ENCODE data around the gene CEP19.
"Not testable (repeated sequence)": the region's sequence is repeated elsewhere in the genome, so short reads cannot be mapped to it uniquely, and the experiment has no call there.

Gene CEP19

GRCh38 chr3:196711838-196712513 lies at the start of gene CEP19, which contains the start of gene PIGX:
CEP19 (minus strand) TSS chr3:196712250; CDS start chr3:196708657, 3,593 bp downstream.
PIGX (plus strand) TSS chr3:196712377.
- peak; percentile 76 for DNase-seq (ENCODE audit: low read depth, low spot score)

GRCh38 chr3:196757876-196758739 lies 46.1 kb upstream of the CEP19 start:
- DNase-seq (ENCODE audit: low read depth, low spot score): no peak

DNA sequence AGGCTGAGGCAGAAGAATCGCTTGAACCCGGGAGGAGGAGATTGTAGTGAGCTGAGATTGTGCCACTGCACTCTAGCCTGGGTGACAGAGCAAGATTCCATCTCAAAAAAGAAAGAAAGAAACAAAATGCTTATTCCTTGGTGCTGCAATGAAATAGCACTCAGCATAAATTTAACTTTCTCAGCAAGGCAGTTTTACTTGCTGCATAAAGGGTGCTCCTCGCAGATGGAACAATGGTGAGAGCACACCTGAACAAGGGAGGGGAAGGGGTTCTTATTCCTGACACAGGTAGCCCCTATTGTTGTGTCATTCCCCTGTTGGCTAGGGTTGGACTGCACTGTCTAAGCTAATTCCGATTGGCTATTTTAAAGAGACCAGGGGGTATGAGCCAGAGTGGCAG lies 44.7 kb upstream of the CEP19 start:
- DNase-seq (ENCODE audit: low read depth, low spot score): no peak

GRCh38 chr3:196754091-196754981 lies 42.3 kb upstream of the CEP19 start:
- DNase-seq (ENCODE audit: low read depth, low spot score): peak; percentile 22

- DNase-seq (ENCODE audit: low read depth, low spot score): no peak
Observed at GRCh38 chr3:196753201-196753600, 41.2 kb upstream of the CEP19 start.

DNA sequence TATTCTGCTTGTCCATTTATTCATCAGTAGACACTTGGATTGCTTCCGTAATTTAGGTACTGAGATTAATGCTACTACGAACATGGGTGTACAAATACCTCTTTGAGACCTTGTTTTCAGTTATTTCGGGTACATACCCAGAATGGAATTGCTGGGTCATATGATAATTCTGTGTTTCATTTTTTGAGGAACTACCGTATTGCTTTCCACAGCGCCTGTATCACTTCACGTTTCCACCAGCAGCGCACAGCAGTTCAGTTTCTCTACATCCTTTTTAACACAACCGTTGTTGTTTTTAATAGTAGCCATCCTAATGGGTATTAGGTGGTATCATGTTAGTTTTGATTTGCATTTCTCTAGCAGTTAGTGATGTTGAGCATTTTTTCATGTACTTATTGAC lies 37.1 kb upstream of the CEP19 start:
- DNase-seq (ENCODE audit: low read depth, low spot score): no peak

DNA sequence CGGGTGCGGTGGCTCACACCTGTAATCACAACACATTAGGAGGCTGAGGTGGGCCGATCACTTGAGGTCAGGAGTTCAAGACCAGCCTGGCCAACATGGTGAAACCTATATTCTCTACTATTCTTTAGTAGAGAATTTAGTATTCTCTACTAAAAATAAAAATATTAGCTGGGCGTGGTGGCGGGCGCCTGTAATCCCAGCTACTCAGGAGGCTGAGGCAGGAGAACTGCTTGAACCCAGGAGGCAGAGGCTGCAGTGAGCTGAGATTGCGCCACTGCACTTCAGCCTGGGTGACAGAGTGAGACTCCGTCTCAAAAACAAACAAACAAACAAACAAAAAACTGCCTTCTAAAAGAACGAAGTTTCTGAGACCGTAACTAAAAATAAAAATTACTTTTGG lies 31.5 kb upstream of the CEP19 start:
- not testable (repeated sequence) for DNase-seq (ENCODE audit: low read depth, low spot score)

DNA sequence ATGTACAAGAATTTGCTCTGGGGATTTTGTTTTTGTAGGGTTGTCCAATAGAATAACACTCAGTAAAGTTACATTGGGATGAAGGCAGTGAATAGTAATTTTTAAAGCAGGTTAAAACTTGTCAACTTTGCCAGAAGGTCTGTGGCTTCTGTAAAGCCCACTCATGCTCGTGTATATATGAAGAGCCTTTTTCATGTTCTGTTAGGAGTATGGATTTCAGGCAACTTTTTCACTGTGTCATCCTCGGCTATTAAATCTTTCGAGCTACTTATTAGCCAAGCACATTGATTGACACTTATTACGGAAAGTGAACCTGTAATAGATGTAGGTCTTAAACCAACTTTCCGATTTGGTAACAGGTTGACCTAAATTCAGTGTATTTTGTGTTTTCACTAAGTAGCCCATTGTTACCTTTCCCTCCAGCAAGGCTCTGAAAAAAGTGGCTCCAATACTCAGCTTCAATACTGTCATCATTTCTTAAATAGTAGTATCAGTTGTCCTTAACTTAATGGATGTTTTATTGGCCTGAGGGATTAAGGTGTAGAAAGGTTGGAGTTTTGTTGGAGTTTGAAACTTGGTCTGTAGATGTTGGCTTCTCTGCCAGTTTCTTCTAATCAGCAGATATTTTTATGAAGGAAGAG lies 29.3 kb upstream of the CEP19 start:
- peak; percentile 9 for DNase-seq (ENCODE audit: low read depth, low spot score)

DNA sequence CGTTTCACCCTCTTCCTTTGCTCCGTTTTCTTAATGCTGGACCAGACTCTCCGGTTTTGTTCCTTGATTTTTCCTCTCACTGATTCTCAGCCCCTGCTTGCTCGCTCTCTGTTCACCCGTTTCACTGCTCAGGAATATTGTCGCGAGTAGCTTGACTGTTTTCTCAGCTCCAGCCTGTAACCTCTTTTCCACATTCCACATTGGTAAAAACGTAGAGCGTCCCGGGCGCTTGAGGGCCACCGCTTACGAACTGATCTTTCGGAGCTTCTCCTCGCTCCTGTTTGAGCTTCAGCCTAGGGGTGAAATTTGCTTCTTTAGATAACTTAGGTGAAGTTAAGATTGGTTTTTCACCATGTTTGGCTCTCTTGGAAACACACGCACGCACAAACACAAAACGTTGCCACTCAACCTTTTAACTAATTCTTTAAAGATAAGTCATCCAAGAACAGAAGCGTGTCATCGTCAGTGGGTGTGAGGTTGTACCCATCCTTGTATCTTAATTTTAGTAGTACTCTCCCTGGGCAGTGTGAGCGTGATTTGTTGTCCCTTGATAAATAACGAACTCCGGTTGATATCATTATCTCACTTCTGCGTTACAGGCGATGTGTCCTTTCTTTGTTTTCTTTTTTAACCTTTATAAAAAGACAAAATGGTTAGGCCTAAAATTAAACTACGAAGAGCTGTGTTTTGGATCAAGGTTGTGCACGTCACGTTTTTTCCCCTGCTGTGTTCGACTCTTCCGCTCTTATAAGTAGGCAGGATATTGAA lies 28.6 kb upstream of the CEP19 start:
- DNase-seq (ENCODE audit: low read depth, low spot score): peak; percentile 74

GRCh38 chr3:196739671-196740480 lies 27.8 kb upstream of the CEP19 start, which contains the start of gene PAK2:
PAK2 (plus strand) TSS chr3:196739857; CDS start chr3:196782647, 42,790 bp downstream.
- DNase-seq (ENCODE audit: low read depth, low spot score): peak; percentile 89

DNA sequence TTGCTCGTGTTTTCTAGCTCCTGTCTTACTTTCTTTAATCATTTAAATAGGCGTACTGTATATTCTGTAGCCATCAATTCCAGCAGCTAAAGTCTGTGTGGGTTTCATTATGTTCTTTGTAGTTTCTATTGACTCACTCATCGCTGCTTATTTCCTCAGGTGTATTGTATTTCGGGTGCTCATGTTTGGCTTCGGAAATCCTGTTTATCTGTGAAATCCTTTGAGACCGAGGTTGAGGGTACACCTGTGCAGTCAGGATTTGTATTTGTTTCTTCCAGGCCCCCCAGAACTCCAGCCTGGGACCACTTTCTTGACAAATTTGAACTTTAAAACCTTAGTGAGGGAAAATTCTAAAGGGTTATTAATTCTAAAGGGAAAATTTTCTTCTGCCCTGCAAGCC lies 25.6 kb upstream of the CEP19 start:
- DNase-seq (ENCODE audit: low read depth, low spot score): no peak

DNA sequence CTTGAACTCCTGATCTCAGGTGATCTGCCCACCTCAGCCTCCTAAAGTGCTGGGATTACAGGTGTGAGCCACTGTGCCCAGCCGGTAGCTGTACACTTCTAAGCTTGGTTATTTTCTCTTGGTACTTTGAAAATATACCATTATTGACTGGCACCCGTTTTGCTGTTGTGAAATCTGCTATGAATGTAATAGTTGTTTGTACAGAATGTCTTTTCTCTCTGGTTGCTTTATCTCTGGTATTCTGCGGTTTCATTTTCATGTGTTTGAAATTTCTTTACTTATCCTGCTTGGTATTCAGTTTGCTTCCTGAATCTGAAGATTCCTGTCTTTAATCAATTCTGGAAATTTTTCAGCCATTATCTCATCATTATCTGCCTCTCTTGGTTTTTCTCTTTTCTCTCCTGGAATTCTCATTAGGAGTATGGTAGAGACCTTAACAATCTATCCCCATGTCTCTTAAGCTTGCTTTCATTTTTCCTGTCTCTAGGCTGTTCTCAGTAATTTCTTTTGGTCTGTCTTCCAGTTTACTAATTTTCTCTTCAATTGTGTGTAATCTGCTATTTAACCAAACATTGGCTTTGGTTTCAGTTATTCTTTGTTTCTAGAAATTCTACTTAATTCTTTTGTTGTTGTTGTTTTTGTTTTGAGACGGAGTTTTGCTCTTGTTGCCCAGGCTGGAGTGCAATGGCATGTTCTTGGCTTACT lies 24.8 kb upstream of the CEP19 start:
- DNase-seq (ENCODE audit: low read depth, low spot score): no peak

- DNase-seq (ENCODE audit: low read depth, low spot score): no peak
Observed at GRCh38 chr3:196735751-196736150, 23.7 kb upstream of the CEP19 start.

- no peak for DNase-seq (ENCODE audit: low read depth, low spot score)
Observed at GRCh38 chr3:196726788-196727675, 15.0 kb upstream of the CEP19 start.

GRCh38 chr3:196721097-196721496 lies 9.0 kb upstream of the CEP19 start:
- no peak for DNase-seq (ENCODE audit: low read depth, low spot score)

- DNase-seq (ENCODE audit: low read depth, low spot score): not testable (repeated sequence)
Observed at GRCh38 chr3:196717162-196717561, 5.1 kb upstream of the CEP19 start.

DNA sequence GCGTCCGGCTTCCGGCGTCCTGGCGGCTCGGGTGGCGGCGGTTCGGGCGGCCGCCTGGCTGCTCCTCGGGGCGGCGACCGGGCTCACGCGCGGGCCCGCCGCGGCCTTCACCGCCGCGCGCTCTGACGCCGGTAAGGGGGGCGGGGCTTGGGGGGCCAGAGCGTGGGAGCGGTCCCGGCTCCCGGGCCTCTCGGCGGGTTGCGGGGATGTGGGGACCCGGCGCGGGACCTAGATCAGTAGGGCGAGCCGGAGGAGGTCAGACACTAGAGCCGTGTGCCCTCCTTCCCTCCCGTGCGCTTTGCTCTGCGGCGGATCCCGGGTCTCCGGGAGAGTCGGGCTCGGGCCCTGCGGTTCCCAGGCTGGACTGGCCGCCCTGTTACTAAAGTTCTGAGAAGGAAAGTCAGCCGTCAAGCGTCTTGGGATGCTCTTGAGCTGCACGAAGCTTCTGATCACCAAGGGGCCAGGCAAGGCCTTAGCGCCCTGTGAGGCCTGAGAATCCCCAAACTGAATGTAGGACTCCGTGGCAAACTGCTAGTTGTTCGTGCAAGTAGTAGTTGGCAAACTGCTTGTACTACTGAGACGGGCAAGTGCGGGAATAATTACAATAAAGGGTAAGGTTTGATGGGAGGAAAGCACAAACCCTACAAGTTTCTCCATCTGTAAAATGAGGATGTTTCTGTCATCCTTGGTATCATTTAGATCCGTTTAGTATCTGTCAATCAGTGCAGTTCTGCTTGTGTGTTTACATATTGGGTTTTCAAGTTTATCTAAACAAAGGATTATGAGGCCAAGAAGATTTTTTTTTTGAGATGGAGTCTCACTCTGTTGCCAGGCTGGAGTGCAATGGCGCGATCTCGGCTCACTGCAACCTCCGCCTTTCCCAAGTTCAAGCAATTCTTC lies 714 bp upstream of the CEP19 start:
- peak; percentile 58 for DNase-seq (ENCODE audit: low read depth, low spot score)
